HFFc6 (cell line): ENCODE measurements around the gene FGGY. TPM values are rescaled to one million over a fixed set of nuclear protein-coding genes. Genes with fewer than 3 reads are reported as not detected.

Experiments
- DNase-seq: peaks from one replicate; pipeline ENCODE4 v3.0.0-alpha.2; 2018
- H3K27ac Mint-ChIP-seq: 2 replicates; pipeline ENCODE4 v1.8.0; 2020; ENCODE audit warnings: mild to moderate bottlenecking, mixed read lengths
- H3K27me3 Mint-ChIP-seq: 2 replicates; pipeline ENCODE4 v1.8.0; 2021; ENCODE audit warnings: mild to moderate bottlenecking, moderate library complexity, mixed read lengths; ENCODE audit not compliant: insufficient read depth
- H3K36me3 Mint-ChIP-seq: 2 replicates; pipeline ENCODE4 v1.8.0; 2021; ENCODE audit warnings: low read depth, mixed read lengths
- H3K4me1 Mint-ChIP-seq: 2 replicates; pipeline ENCODE4 v1.8.0; 2020; ENCODE audit warnings: low read depth, mixed read lengths
- H3K4me3 Mint-ChIP-seq: 2 replicates; pipeline ENCODE4 v1.8.0; 2020; ENCODE audit warnings: mild to moderate bottlenecking, moderate library complexity, mixed read lengths
- H3K9me3 Mint-ChIP-seq: 2 replicates; pipeline ENCODE4 v1.8.0; 2020; ENCODE audit warnings: mild to moderate bottlenecking, mixed read lengths
- total RNA-seq, 6 experiments: library from RNA; stranded (reverse); fragmentation: NEBNext Ultra II Directional; extraction: Animal tissue kit (Norgen Biotek cat#: 25700); gene quantifications; 2 replicates in 1 of 6; 3 replicates in 5 of 6; pipeline ENCODE4 v1.2.3, GENCODE V29; 2021
- TF ChIP-seq, protein P1 (sequence below): fragments of 200-600 bp; sonication (generic); IDR thresholded peaks from 2 replicates; pipeline ENCODE4 v1.5.0; 2021; ENCODE audit warnings: antibody characterized with exemption, mild to moderate bottlenecking

The FGGY gene
- total RNA-seq, 6 experiments from 2014 or later: 16.4 to 20.1 (median 18.7) TPM

DNA sequence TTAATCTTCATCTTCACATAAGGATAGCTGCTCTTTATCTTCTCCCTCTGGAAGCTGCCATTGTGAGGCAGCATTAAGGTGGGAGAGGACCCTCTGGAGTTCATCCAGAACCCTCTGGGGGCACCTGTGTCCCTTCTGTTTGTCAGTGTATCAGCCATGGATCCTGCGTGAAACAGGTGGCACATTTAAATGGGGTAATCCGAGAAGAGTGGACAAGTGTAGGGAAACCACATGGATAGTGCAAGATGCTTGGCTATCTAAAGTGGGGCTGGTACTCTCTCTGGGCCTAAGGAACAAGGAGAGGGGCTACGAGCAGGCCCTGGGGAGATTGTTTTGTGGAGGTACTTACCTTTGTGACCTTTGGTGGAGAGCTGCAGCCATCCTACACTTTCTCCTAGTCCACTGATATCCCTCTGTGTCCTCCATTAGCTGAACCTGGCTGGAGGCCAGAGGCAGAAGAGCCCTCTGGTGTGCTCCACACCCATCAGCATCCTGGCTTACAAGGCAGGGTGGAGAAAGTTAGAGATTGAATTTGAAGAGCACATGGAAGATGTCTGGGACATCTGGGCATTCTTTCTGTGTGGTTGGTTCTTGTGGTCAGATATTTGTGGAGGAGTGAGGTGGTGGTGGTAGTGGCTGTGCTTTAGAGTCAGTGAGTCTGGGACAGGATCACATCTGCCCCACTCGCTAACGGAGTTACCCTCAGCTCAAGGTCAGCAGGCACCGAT, 117.7 kb downstream of the FGGY start:
- peaks cover 21% of the 10 kb centered on the region for H3K36me3 Mint-ChIP-seq
- H3K27ac Mint-ChIP-seq: peak overlapping the region; percentile 72; the same call in 1 of the 2 replicates
- TF ChIP-seq, protein P1, sequence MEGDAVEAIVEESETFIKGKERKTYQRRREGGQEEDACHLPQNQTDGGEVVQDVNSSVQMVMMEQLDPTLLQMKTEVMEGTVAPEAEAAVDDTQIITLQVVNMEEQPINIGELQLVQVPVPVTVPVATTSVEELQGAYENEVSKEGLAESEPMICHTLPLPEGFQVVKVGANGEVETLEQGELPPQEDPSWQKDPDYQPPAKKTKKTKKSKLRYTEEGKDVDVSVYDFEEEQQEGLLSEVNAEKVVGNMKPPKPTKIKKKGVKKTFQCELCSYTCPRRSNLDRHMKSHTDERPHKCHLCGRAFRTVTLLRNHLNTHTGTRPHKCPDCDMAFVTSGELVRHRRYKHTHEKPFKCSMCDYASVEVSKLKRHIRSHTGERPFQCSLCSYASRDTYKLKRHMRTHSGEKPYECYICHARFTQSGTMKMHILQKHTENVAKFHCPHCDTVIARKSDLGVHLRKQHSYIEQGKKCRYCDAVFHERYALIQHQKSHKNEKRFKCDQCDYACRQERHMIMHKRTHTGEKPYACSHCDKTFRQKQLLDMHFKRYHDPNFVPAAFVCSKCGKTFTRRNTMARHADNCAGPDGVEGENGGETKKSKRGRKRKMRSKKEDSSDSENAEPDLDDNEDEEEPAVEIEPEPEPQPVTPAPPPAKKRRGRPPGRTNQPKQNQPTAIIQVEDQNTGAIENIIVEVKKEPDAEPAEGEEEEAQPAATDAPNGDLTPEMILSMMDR: no peak
- peaks cover 51% of the 10 kb centered on the region for H3K4me1 Mint-ChIP-seq
- DNase-seq: peak; percentile 28
- no peaks in the 10 kb centered on the region for H3K9me3 Mint-ChIP-seq
- no peaks in the 10 kb centered on the region for H3K27me3 Mint-ChIP-seq
- no peak overlapping the region for H3K4me3 Mint-ChIP-seq

GRCh38 chr1:59415286-59415850, 118.5 kb downstream of the FGGY start:
- peaks cover 21% of the 10 kb centered on the region for H3K36me3 Mint-ChIP-seq
- H3K9me3 Mint-ChIP-seq: no peaks in the 10 kb centered on the region
- DNase-seq: no peak
- H3K27me3 Mint-ChIP-seq: no peaks in the 10 kb centered on the region
- TF ChIP-seq, protein P1: no peak
- peak overlapping the region; percentile 92 for H3K27ac Mint-ChIP-seq
- H3K4me1 Mint-ChIP-seq: peaks cover 51% of the 10 kb centered on the region
- H3K4me3 Mint-ChIP-seq: no peak overlapping the region

- Mint-ChIP-seq H3K9me3 (no peaks in the 10 kb centered on the region), H3K27ac (peak overlapping the region; percentile 92), H3K36me3 (peaks cover 21% of the 10 kb centered on the region), H3K27me3 (no peaks in the 10 kb centered on the region), H3K4me1 (peaks cover 51% of the 10 kb centered on the region), H3K4me3 (peak overlapping the region; percentile 30)
- peak; percentile 89 for DNase-seq
- TF ChIP-seq, protein P1: no peak
These were observed 119.0 kb downstream of the FGGY start for GRCh38 chr1:59415881-59416280.

- H3K9me3 Mint-ChIP-seq: no peaks in the 10 kb centered on the region
These were observed 120.5 kb downstream of the FGGY start for GRCh38 chr1:59417406-59417805.

GRCh38 chr1:59418363-59419144, 121.7 kb downstream of the FGGY start:
- no peaks in the 10 kb centered on the region for H3K9me3 Mint-ChIP-seq
- H3K36me3 Mint-ChIP-seq: peaks cover 21% of the 10 kb centered on the region
- H3K27me3 Mint-ChIP-seq: no peaks in the 10 kb centered on the region
- no peak overlapping the region for H3K4me3 Mint-ChIP-seq
- TF ChIP-seq, protein P1: no peak
- no peak overlapping the region for H3K27ac Mint-ChIP-seq
- peaks cover 59% of the 10 kb centered on the region for H3K4me1 Mint-ChIP-seq
- no peak for DNase-seq

More at GRCh38 chr1:59417406-59417805, 120.5 kb downstream of the FGGY start:
- Mint-ChIP-seq H3K27ac (peak overlapping the region; percentile 92), H3K4me3 (no peak overlapping the region), H3K4me1 (peaks cover 51% of the 10 kb centered on the region), H3K27me3 (no peaks in the 10 kb centered on the region), H3K36me3 (peaks cover 21% of the 10 kb centered on the region)
- no peak for DNase-seq
- TF ChIP-seq, protein P1: no peak
